SK-N-SH (cell line): ENCODE data around the gene EFCAB13. TPM values are rescaled to one million over a fixed set of nuclear protein-coding genes. Genes with fewer than 3 reads are reported as not detected.

ENCODE experiments used
- EP300 ChIP-seq, 2 experiments: IDR thresholded peaks; 2 replicates each; pipeline versions ENCODE4 v1.4.0 to v1.6.1; 2012; ENCODE audit warnings: borderline replicate concordance in 1 of 2, low read depth in 1 of 2, low read length in 1 of 2
- EZH2phosphoT487 ChIP-seq: fragments of 200-600 bp; sonication (generic); IDR thresholded peaks from 2 replicates; pipeline ENCODE4 v1.6.1; 2017; ENCODE audit warnings: low read depth, mixed run types, mild to moderate bottlenecking, antibody characterized with exemption, moderate library complexity, borderline replicate concordance
- RAD21 ChIP-seq: IDR thresholded peaks from 2 replicates; pipeline ENCODE4 v1.6.1; 2012; ENCODE audit warnings: mild to moderate bottlenecking, low read length
- REST ChIP-seq: IDR thresholded peaks from 2 replicates; pipeline ENCODE4 v1.6.1; 2012; ENCODE audit warnings: mild to moderate bottlenecking, low read depth, low read length, moderate library complexity
- RFX5 ChIP-seq: IDR thresholded peaks from 2 replicates; pipeline ENCODE4 v1.6.1; 2012; ENCODE audit warnings: mild to moderate bottlenecking, improper control_type of control experiment, low read length
- SIN3A ChIP-seq: IDR thresholded peaks from 2 replicates; pipeline ENCODE4 v1.6.1; 2012; ENCODE audit warnings: low read depth, mild to moderate bottlenecking, low read length, moderate library complexity, borderline replicate concordance
- SMC3 ChIP-seq: IDR thresholded peaks from 2 replicates; pipeline ENCODE4 v1.6.1; 2012; ENCODE audit warnings: low read depth, low read length, improper control_type of control experiment
- USF1 ChIP-seq: IDR thresholded peaks from 2 replicates; pipeline ENCODE4 v1.4.0; 2012; ENCODE audit warnings: low read depth, borderline replicate concordance
- YY1 ChIP-seq: IDR thresholded peaks from 2 replicates; pipeline ENCODE4 v1.4.0; 2012; ENCODE audit warnings: low read depth, mild to moderate bottlenecking
- ZBTB33 ChIP-seq: IDR thresholded peaks from 2 replicates; pipeline ENCODE4 v1.4.0; 2012; ENCODE audit warnings: low read depth, borderline replicate concordance
- polyA plus RNA-seq, 3 experiments: library from polyadenylated mRNA; depleted of rRNA; stranded (reverse); fragments of >200 nt; gene quantifications; 2 replicates each; pipeline ENCODE4 v1.2.3, GENCODE V29; 2012

EFCAB13 gene
- polyA plus RNA-seq, 1 of the 3 experiments (the other 2 are of a cell fraction) = 0.16 TPM

DNA sequence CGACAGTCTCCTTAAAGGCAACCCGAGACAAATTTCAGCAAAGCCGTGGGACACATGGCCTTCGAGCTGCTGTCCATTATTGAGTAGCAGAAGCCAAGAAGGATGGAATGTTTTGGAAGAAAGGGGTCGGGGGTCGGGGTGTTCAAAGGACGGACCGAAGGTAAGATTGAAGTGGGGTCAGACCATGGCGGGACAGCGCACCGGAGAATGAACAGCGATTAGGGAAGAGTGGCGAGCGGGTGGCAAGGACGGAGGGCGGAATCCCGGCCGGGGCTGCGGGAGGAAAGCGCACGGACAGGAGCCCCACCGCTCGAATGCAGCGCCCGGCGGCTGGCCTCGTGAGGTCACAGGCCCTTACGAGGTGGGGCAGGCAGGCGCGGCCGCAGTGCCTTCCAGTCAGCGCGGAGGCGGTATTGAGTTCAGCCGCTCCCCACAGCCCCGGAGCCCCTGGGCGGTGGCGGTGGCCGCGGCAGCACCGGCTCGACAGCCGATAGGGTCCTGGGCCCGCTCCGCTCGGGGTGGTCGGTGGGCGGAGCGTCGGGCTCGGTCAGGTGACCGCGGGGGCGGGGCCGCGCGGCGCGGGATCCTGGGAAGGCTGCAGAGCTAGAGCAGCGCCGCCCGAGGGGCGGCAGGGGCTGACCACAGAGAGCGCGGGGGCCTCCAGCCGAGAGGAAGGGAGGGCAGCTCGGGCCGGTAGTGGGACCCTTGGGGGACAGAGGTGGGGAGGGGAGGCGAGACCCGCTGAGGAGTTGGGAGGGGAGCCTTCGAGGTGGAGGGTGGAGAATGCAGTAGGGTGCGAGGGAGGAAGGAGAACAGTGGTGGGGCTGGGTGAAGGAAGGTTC, at the start of gene EFCAB13 (continued):
- TF ChIP-seq ZBTB33 (no peak), EP300 (IDR thresholded peaks at IDR 0.05; ENCODE audit: borderline replicate concordance in 1 of 2, low read depth in 1 of 2, low read length in 1 of 2) (no peak), RAD21 (peak; percentile 11; the same call in 1 of the 2 replicates), RFX5 (0 out of 2 replicates have a peak, but pooled peaks have one; percentile 20), USF1 (peak; percentile 93), EZH2phosphoT487 (no peak), REST (peak; percentile 38; the same call in 1 of the 2 replicates), SIN3A (0 out of 2 replicates have a peak, but pooled peaks have one; percentile 12), YY1 (no peak), SMC3 (0 out of 2 replicates have a peak, but pooled peaks have one; percentile 2)
